GM21737 (cell line): ENCODE measurements around the gene PREX1.
"Not testable (repeated sequence)": the region's sequence is repeated elsewhere in the genome, so short reads cannot be mapped to it uniquely, and the experiment has no call there.

Experiments used
- ATAC-seq: cut with Tn5 transposase; IDR thresholded peaks from one replicate; pipeline ENCODE4 v1.9.1; 2021; ENCODE audit warnings: mild to moderate bottlenecking, moderate library complexity; ENCODE audit not compliant: unreplicated experiment

The PREX1 gene

DNA sequence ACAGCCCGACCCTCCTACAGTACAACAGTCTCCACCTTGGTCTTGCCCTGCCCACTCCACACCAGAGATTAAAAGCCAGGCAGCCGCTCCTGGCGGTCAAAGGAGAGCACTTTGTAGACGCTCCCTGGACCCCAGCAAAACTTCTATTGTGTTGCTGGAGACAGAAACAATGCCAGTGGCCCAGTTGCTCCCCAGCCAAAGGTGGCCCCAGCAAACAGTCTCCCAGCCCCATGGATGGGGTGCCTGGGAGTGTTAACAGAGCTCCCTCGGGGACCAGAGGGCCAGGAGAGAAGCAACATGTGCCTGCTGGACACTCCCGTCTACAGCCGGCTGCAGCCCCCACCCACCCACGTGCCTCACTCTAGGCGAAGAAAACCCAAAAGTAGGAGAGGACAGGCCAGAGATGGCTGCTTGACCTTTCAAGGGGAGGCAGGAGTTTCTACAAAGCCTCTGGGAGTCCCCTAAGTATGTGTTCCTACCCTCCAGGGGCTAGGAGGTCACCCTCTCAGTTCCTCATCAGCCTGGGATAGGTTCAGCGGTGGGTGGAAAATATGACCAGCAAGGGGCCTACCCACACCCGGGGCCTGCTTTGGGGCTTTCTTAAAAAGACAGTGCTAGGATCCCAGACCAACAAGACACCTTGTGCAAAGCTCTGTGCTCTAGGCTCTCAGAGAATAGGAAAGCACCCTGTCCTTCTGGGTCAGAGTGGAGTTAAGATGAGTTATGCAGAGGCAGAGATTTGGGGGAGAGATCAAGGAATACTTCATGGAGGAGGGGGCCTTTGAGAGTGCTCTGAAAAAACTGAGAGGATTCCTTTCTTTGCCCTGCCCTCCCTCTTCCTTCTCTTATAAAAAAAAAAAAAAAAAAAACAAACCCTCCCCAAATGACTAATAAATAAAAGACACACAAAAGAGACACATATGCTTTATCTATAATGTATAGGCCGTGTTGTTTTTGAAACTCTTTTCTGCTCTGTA lies 19.0 kb upstream of the PREX1 start:
- peak; percentile 92 for ATAC-seq

DNA sequence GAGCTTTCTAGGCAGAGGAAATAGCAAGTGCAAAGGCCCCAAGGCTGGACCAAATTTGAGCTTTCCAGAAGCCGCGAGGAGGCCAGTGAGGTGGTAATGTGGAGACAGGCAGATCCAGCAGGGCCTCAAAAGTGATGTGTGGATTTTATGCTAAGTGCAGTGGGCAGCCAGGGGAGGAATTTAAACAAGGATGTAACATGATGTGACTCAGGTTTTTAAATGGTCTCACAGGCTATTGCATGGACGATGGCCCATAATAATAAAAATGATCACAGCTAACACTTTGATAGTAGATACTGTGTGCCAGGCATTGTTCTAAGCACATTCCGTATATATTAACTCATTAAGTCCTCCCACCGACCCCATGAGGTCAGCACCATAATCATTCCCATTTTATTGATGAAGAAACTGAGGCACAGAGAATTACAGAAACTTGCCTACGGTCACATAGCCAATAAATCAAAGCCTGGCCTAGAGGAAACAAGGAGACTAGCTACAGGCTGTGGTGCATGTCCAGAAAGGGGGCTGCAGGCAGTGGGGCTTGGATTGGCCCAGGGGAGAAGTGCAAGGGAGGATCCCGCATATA lies 18.0 kb upstream of the PREX1 start:
- ATAC-seq = no peak

DNA sequence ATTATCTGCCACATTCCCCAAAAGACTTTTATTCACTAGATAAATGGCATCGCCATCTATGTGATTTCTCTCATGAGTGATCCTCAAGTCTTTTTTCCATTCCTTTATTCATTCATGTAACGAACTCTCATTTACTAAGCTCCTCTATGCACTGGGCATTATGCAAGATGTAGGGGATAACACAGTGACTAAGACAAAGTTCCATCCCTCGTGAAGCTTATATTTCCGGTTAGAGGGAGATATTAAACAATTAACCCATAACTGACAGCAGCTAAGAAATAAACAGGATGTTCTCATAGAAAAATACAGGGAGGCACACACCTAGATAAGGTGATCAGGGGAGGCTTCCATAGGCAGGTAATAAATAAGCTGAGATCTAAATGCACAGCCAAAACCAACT lies 17.2 kb upstream of the PREX1 start:
- no peak for ATAC-seq

DNA sequence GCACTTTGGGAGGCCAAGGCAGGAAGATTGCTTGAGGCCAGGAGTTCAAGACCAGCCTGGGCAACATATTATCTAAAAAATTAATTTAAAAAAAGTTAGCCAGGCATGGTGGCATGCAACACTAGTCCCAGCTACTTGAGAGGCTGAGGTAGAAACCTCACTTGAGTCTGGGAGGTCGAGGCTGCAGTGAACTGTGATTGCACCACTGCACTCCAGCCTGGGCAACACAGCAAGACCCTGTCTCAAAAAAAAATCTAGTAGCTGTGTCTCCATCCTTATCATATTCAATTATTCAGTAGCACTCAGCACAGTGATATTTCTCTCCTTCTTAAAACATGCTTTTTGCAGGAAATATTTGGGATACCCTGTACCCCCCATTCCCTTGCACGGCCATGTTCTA lies 16.1 kb upstream of the PREX1 start:
- ATAC-seq = not testable (repeated sequence)

DNA sequence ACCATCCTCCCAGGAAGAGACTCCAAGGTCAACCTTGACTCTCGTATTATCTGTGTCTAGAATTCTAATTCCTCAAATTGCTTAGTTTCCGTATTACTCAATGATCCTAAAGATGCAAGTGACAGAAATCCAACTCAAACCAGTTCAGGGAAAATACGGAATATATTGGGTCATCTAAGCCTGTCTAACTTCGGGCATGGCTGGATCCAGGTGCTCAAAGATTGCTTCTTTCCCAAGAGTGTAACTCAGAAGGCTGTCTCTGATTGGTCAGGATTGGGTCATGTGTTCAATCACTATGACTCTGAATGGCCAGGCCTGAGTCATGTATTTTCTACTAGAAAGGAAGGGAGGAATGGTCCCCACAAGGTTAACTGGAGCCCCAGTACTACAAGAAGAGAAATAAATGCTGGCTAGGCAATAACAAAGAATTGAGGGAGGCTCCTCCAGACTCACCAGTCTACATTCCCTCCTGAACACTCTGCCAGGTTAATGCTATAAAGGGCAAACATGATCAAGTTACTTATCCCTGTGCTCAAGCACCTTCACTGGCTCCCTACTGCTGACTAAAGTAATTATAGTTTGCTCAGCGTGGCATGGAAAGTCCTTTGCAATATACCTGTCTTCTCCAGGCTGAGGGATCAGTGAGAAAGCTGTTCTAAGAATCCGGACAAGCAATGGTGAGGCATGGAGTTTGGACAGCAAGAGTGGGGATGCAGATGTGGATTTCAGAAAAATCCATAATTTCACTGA lies 15.4 kb upstream of the PREX1 start:
- no peak for ATAC-seq

DNA sequence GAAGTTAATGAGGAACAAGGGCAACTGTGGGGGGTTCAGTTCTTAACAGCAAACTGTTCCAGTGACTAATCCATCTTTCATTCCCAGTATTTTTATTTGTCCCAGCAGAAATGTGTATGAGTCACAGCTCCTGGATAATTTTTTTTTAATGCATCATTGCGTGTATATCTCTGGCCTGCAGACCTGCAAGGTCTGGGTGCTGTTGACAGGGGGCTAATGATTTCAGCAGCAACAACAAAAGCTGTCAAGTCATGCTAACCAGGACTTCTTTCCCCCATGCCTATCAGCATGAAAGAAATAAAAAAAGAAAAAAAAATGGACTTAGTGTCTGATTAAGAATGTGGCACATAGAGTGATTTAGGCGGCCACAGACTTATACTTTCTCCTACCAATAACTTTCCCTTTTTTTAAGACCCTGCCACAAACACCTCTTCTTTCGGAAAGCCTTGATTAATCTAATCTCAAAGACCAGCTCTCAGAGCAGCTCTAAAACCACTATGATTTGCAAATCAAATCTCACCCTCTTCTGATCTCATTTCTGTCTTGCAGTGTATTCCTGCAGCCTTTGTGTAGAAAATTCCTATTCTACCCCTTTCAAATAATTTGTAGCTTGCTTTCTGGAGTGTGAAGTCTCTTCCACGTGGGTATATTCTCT lies 14.2 kb upstream of the PREX1 start:
- ATAC-seq = no peak

DNA sequence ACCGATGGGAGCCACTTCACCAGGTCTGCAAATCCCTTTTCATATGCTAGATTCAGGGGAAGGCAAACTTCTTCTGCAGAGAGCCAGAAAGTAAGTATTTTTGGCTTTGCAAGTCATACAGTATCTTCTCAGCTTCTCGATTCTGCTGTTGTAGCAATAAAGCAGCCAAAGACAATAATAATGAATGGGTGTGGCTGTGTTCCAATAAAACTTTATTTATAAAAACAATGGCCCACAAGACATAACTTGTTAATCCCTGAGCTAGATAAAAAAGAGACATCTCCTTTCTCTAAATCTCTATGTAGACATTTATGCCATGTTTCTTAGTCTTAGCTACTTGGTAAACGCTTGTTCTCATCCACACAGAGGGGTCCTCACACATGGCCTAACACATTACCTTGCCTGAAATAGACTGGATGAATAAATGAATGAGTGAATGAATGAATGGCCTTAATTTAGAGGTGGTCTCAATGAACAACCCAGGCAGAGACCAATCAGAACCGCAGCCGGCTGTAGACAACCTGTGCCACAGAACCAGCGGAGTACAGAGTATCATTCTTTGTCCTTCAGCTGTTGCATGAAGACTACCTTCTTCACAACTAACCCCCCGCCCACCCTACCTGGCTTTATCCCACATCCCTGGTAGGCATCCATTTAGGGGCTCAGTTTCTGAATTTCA lies 13.5 kb upstream of the PREX1 start:
- no peak for ATAC-seq

DNA sequence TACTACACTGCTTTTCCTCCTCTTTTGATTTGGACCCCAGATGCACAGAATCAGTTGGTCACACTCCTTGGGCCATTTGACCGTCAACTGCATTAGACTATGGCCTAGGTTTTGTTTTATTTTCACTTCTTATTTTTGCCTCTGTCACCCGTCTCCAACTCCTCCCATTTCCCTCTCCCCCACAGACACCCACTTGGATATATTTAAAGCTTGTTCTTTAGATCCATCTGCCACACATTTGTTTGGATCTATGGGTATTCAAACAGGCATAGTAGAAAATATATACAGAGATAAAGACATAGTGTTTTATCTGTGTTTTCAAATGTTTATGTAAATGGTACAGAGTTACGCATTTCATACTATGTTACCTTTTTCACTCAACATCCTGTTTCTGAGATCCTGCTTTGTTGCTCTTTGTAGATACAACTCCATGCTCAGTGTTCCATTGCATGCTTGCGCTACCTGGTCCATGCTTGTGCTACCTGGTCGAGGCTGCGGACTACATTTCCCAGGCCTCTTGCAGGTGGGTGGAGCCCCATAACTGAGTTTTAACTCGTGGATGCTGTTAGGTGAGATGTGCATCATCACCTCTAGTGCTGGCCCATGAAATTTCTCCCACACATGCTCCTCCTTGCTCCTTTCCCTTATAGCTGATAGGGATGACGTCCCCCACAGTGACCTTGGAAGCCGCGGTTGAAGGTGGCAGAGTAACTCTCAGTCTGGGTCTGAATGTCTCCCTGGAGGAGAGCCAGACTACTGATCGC lies 11.5 kb upstream of the PREX1 start:
- no peak for ATAC-seq

DNA sequence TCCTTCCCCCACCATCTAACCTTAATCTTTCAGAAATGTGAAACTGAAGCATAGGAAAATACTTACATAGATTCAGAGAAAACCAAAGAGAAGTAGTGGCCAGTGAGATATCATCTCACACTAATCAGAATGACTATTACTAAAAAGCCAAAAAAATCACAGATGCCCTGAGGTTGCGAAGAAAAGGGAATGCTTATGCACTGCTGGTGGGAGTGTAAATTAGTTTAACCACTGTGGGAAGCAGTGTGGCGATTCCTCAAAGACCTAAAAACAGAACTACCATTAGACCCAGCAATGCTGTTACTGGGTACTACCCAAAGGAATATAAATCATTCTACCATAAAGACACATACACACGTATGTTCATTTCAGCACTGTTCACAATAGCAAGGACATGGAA lies 9.2 kb upstream of the PREX1 start:
- no peak for ATAC-seq

DNA sequence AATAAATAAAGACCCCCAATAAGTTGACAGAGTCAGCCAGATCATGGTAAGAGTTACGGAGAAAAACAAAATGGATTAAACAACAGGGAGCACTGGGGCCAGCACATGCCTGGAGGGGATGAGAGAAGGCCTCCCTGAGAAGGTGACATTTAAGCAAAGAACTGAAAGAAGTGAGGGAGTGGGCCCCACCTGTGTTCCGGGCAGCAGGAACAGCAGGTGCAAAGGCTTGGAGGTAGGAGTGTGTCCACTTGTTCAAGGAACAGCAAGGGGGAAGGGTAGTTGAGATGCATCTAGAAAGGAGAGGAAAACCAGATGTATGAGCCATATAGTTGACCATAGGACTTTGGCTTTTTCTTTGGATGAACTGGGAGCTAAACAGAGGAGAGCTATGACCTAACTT lies 7.6 kb upstream of the PREX1 start:
- ATAC-seq = no peak

DNA sequence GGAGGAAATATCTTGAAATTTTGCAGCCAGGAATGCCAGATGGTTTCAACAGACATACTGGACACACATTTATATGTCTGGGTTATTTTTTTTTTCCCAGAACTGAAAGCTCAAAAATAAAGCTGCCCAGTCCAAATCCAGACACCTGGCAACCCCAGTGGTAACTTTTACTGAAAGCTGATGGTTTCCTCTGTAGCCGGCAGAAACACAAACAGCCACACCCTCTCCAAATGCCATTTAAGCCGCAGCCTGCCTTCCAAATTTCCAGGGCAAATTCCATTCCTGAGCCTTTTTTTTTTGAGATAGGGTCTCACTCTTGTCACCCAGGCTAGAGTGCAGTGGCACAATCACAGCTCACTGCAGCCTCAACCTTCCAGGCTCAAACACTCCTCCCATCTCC lies 6.5 kb upstream of the PREX1 start:
- no peak for ATAC-seq

DNA sequence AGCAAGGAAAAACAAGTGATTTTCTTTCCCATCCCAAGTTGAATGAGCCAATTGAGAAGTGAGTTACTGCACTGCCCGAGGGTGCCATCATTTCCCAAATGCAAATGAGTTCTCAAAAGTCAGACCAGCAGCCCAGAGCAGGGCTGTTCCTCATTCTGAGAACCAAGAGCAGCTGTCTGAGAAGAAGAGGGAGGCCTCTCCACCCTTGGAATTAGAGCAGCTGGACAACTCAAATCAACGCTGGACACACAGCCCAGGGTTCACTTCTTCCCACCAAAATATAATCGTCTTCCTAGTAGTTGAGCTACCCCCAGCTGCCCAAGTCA lies 4.6 kb upstream of the PREX1 start:
- no peak for ATAC-seq

DNA sequence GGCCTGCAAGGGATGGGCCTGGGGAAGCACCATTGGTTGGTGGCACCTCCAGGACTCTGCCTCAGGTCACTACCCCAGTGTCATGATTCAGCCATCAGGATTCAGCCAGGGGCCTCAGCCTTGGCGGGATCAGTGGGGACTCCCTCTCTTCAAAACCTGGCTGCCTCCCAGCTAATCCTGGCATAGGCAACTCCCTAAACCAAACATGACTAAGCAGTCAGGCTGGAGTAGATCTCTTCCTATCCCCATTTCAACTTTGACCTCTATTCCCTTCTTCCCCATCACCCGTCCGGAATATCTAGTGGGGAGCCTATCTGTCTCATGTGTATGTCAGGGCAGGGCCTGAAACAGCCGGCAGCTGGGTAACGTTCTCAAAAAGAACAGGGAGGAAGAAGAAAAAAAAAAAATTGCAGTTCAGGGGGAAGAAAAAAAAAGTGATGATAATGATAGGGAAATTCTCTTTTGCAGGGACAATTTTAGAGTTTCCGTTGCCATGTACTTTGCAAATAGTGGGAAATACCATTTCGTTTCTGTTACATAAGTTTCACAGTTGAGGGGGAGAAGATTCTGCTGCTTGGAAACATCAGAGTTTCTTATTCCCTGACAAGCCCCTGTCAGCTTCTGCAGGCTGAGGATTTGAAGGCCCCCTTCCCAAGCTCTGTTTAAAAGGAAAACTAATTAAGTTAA lies 4.1 kb upstream of the PREX1 start:
- no peak for ATAC-seq

DNA sequence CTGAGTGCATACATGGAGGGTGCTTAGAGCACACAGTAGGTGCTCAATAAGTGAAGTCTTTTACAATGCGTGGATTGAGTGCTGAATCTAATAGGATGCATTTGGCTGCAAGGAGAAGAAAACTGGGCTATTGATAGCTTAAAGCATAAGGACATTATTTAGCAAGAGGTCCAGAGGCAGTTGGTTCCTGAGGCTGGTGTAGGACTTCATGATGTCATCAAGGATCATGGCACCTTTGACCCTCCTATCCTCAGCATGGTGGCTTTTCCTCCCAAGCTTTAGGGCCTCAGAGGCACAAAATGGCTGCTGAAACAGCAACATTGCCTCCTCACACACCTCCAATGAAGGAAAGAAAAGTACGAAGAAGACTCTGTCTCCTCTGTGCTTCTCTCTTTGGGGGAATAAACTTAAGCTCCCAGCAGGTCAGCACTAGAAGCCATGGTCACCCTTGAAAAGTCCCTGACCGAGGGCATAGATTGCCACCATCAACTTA lies 3.1 kb upstream of the PREX1 start:
- no peak for ATAC-seq

DNA sequence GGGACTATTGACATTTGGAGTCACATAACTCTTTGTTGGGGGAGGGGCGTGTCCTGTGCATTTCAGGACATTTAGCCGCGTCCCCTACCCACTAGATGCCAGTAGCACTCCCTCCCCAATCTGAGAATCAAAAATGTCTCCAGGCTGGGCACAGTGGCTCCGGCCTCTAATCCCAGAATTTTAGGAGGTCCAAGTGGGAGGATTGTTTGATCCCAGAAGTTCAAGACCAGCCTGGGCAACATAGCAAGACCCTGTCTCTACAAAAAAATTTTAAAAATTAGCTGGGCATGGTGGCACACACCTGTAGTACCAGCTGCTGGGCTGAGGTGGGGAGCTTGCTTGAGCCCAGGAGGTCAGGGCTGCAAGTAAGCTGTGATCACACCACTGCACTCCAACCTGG lies 2.1 kb upstream of the PREX1 start:
- no peak for ATAC-seq

DNA sequence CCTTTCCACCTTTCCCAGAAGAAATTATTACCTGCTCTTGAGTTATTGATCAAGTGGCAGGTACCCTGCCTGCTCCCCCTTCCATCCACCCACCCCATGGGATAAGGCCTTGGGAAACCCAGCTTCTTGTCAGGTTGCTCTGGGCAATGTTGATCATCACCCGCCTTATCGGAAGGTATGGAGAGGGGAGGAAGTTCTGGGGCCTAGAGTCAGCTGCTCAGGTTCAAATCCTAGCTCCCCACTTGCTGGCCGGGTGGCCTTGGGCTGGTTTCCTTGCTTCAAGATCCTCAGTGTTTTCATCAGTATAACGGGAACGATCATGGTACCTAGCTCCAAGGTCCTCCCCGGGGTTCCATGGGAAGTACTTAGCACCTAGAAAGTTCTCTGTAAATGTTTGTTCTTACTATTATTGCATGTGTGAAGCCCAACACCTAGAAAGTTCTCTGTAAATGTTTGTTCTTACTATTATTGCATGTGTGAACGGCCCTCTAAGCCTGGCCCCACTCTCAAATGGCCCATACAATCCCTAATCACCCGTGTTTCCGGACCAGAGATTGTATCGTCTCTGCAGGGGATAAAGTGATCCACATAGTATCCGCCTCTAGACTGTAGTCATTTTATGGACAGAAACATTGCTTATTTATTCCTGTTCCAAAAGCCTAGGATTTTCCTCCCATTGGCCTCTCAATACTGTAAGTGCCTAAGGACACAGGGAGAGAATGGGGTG lies 1.1 kb upstream of the PREX1 start:
- no peak for ATAC-seq

DNA sequence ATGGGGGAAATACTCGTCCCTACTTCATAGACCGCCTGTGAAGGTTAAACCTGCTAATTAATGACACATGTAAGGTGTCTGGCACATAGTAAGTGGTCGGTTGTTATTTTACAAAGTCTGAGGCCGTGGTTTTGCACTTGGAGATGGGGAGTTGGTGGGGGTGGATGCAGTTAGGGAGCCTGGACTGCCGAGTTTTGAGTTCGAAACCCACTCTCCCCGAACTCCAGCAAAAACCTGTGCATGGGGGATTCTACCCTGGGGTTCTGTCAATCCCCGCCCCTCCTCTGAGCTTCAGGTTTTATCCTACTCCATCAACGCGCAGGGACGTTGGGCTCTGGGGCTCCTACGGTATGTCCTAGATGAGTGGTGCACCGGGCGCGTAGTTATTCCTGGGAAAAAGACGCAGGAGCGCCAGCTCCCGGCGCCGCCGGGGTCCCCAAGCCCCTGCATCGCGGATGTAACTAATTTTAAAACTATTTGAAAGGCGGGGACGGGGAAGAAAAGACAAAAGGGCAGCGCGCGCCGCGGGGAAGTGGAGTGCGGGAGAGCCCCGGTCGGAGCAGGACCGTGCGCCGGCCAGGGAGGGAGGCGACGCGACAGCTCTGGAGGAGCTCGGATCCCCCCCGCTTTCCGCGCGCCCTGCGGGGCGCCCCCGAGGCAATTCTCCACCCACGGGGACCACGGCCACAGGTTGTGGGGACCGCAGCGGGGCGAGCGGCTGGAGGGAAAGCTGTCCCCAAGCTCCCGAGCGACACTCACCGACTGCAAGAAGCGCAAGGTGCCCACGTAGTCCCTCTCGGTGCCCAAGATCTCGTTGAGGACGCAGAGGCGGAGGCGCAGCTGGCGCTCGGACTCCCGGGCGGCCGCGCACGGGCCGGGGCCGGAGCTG lies 672 bp downstream of the PREX1 start:
- peak; percentile 25 for ATAC-seq

DNA sequence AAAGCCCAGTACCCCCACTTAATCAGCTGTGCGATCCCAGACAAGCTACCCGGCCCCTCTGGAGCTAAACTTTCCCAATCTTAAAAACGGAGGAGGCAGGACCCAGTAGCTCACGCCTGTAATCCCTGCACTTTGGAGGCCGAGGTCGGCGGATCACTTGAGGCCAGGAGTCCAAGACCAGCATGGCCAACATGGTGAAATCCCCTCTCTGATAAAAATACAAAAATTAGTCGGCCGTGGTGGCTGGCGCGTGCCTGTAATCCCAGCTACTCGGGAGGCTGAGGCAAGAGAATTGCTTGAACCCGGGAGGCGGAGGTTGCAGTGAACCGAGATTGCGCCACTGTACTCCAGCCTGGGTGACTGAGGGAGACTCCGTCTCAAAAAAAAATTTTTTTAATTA lies 1.3 kb downstream of the PREX1 start:
- ATAC-seq = not testable (repeated sequence)
